ENCODE results near the gene HK3.
"Not testable (repeated sequence)": the region's sequence is repeated elsewhere in the genome, so short reads cannot be mapped to it uniquely, and the experiment has no call there.

Gene HK3

GRCh38 chr5:176883700-176884570 is 15.2 kb downstream of the HK3 start:
- DNase-seq (ENCODE audit: low spot score): peak; percentile 69

- no peak for DNase-seq (ENCODE audit: low spot score)
These were observed 16.6 kb downstream of the HK3 start for GRCh38 chr5:176882567-176882903.

- no peak for DNase-seq (ENCODE audit: low spot score)
These were observed 17.2 kb downstream of the HK3 start for GRCh38 chr5:176881816-176882566.

- no peak for DNase-seq (ENCODE audit: low spot score)
These were observed 18.0 kb downstream of the HK3 start for GRCh38 chr5:176881021-176881749.

GRCh38 chr5:176880366-176881020 is 18.7 kb downstream of the HK3 start:
- no peak for DNase-seq (ENCODE audit: low spot score)

GRCh38 chr5:176879663-176880361 is 19.3 kb downstream of the HK3 start:
- no peak for DNase-seq (ENCODE audit: low spot score)

GRCh38 chr5:176878906-176879662 is 20.1 kb downstream of the HK3 start:
- no peak for DNase-seq (ENCODE audit: low spot score)

- DNase-seq (ENCODE audit: low spot score): no peak
These were observed 20.7 kb downstream of the HK3 start for GRCh38 chr5:176878463-176878862.

- peak; percentile 41 for DNase-seq (ENCODE audit: low spot score)
These were observed 21.3 kb downstream of the HK3 start for GRCh38 chr5:176877793-176878331.

- DNase-seq (ENCODE audit: low spot score): no peak
These were observed 22.4 kb downstream of the HK3 start for GRCh38 chr5:176876506-176877431.

GRCh38 chr5:176875783-176876505 is 23.2 kb downstream of the HK3 start:
- DNase-seq (ENCODE audit: low spot score): no peak

GRCh38 chr5:176875014-176875550 is 24.1 kb downstream of the HK3 start:
- no peak for DNase-seq (ENCODE audit: low spot score)

- no peak for DNase-seq (ENCODE audit: low spot score)
These were observed 24.9 kb downstream of the HK3 start for GRCh38 chr5:176874198-176874780.

- no peak for DNase-seq (ENCODE audit: low spot score)
These were observed 25.5 kb downstream of the HK3 start for GRCh38 chr5:176873541-176874172.

GRCh38 chr5:176873011-176873410 is 26.1 kb downstream of the HK3 start:
- DNase-seq (ENCODE audit: low spot score): not testable (repeated sequence)

GRCh38 chr5:176872586-176872985 is 26.6 kb downstream of the HK3 start:
- DNase-seq (ENCODE audit: low spot score): not testable (repeated sequence)

- DNase-seq (ENCODE audit: low spot score): not testable (repeated sequence)
These were observed 28.5 kb downstream of the HK3 start for GRCh38 chr5:176870644-176871043.

All from SK-N-DZ (cell line).